ENCODE measurements around the gene DHFR2. TPM values are rescaled to one million over a fixed set of nuclear protein-coding genes. Genes with fewer than 3 reads are reported as not detected.

Gene DHFR2
- total and polyA plus RNA-seq, 2 of the 4 experiments (the other 2 are of a cell fraction) = 1.1 to 2.3 TPM

- CTCF ChIA-PET = no interaction called here
Measured at GRCh38 chr3:94064243-94064860, 1.6 kb upstream of the DHFR2 start.

More at GRCh38 chr3:94064243-94064860, 1.6 kb upstream of the DHFR2 start:
- H3K14ac ChIP-seq (replicated peaks; ENCODE audit: low read depth, low read length) = no peak overlapping the region
- H3K27me3 ChIP-seq (ENCODE audit: control insufficient read depth, insufficient read depth, low read length) = no peaks in the 10 kb centered on the region
- no peak overlapping the region for H2BK15ac ChIP-seq (ENCODE audit: low read depth, low read length)
- no peak overlapping the region for H2AK5ac ChIP-seq (ENCODE audit: low read depth, low read length)
- ATAC-seq (ENCODE audit: low read depth) (no peak), DNase-seq (no peak)
- H3K4me1 ChIP-seq (ENCODE audit: control insufficient read depth, insufficient read depth, low read length) = peaks cover 1% of the 10 kb centered on the region; the same call in 1 of the 2 replicates
- H2BK5ac ChIP-seq (ENCODE audit: low read depth, low read length, poor library complexity, severe bottlenecking) = no peak overlapping the region
- no peak overlapping the region for H3K4ac ChIP-seq (ENCODE audit: low read depth, low read length)
- TF ChIP-seq RFX5 (IDR thresholded peaks at IDR 0.05; ENCODE audit: low read depth, low read length) (no peak), POLR2A (IDR thresholded peaks at IDR 0.05; ENCODE audit: low read depth, low read length) (no peak), CHD1 (IDR thresholded peaks at IDR 0.05; ENCODE audit: low read depth, low read length) (no peak), MXI1 (IDR thresholded peaks at IDR 0.05; ENCODE audit: borderline replicate concordance, low read depth, low read length) (no peak), CEBPB (IDR thresholded peaks at IDR 0.05; ENCODE audit: low read depth, low read length) (no peak), SMC3 (IDR thresholded peaks at IDR 0.05; ENCODE audit: low read depth, low read length) (no peak), CTCF (conservative IDR thresholded peaks at IDR 0.05; ENCODE audit: low read depth, low read length) (no peak), NFE2L2 (IDR thresholded peaks at IDR 0.05; ENCODE audit: low read depth, low read length) (no peak), RAD21 (IDR thresholded peaks at IDR 0.05; ENCODE audit: low read length) (no peak), RCOR1 (IDR thresholded peaks at IDR 0.05; ENCODE audit: insufficient replicate concordance, low read length) (no peak), BHLHE40 (IDR thresholded peaks at IDR 0.05; ENCODE audit: low read depth, low read length) (no peak), MAZ (IDR thresholded peaks at IDR 0.05; ENCODE audit: borderline replicate concordance, low read depth, low read length) (no peak), MAFK (IDR thresholded peaks at IDR 0.05; ENCODE audit: low read depth, low read length) (no peak), ELK1 (IDR thresholded peaks at IDR 0.05; ENCODE audit: borderline replicate concordance, low read depth, low read length) (no peak), USF2 (IDR thresholded peaks at IDR 0.05; ENCODE audit: low read depth, low read length) (no peak)
- in situ Hi-C loops (cut with MboI; ENCODE audit: low sequenced_read_pairs) (no loop called here), intact Hi-C loops (cut with micrococcal nuclease) (loop anchor here (10.0 kb wide), 1 partner anchor 220 kb away; no protein-coding TSS in a partner anchor), dilution Hi-C loops (cut with HindIII; ENCODE audit: low sequenced_read_pairs, unreplicated experiment) (no loop called here)
- H3K79me1 ChIP-seq (ENCODE audit: low read depth in 1 of 2, low read length in 2 of 2) = peaks cover 6 to 34% of the 10 kb centered on the region in 2 experiments; a peak in 2 of 4 replicates
- no peak overlapping the region for H2BK120ac ChIP-seq (ENCODE audit: low read depth, low read length)
- H4K91ac ChIP-seq (ENCODE audit: insufficient read depth, low read depth, low read length) = no peak overlapping the region
- no peak overlapping the region for H3K56ac ChIP-seq (ENCODE audit: extremely low read depth, insufficient read depth, low read length)
- 100% methylated on average over 1 of the region's 6 CpGs; no CpG with 5 or more reads in 1 of the 2 experiments for WGBS, 2 experiments (ENCODE audit: extremely low coverage in 2 of 2, insufficient read length in 1 of 2)
- no peak overlapping the region for H3K9ac ChIP-seq (ENCODE audit: low read depth, low read length)
- no peak overlapping the region for H3K4me3 ChIP-seq (ENCODE audit: insufficient read depth, low read depth, low read length)
- H4K20me1 ChIP-seq (ENCODE audit: insufficient read depth, low read length) = no peaks in the 10 kb centered on the region
- no peaks in the 10 kb centered on the region for H3K9me1 ChIP-seq (ENCODE audit: insufficient read depth, low read length)
- H3K27ac ChIP-seq (ENCODE audit: insufficient read depth, low read length) = no peak overlapping the region
- POLR2A ChIA-PET (ENCODE audit: unreplicated experiment) = no interaction called here
- no peak overlapping the region for H3K23ac ChIP-seq (ENCODE audit: low read depth, low read length)
- peaks cover 4% of the 10 kb centered on the region for H3K36me3 ChIP-seq (ENCODE audit: control insufficient read depth, insufficient read depth, low read length)
- H4K8ac ChIP-seq (ENCODE audit: low read depth in 2 of 2, low read length in 2 of 2) = no peak overlapping the region; a peak in 1 of 4 replicates
- BruUV-seq (replicated peaks) = no TSS peak
- H3K9me3 ChIP-seq (ENCODE audit: control insufficient read depth, insufficient read depth, low read length) = no peaks in the 10 kb centered on the region
- no peak overlapping the region for H3K18ac ChIP-seq (ENCODE audit: low read depth, low read length)
- H2AFZ ChIP-seq (replicated peaks; ENCODE audit: low read length, poor library complexity) = no peak overlapping the region
- no peak overlapping the region for H4K5ac ChIP-seq (ENCODE audit: low read depth, low read length)
- H2BK20ac ChIP-seq (ENCODE audit: low read depth, low read length) = no peak overlapping the region
- H2AK9ac ChIP-seq (replicated peaks; ENCODE audit: low read depth, low read length, poor library complexity) = no peak overlapping the region
- no peak overlapping the region for H3K4me2 ChIP-seq (ENCODE audit: low read depth, low read length)

Measured in IMR-90 (cell line).